Smooth muscle cell (in vitro differentiated cells): ENCODE measurements around the gene MRPS10. TPM values are rescaled to one million over a fixed set of nuclear protein-coding genes. Genes with fewer than 3 reads are reported as not detected.
"Not testable (repeated sequence)": the region's sequence is repeated elsewhere in the genome, so short reads cannot be mapped to it uniquely, and the experiment has no call there.

Experiments
- DNase-seq: peaks from one replicate; lab custom pipeline; 2025; ENCODE audit not compliant: unreplicated experiment; lab: John Stamatoyannopoulos, UW
- H2AFZ ChIP-seq: fragments of 200-600 bp; sonication (generic); 2 replicates; pipeline ENCODE4 v1.6.0; 2016; ENCODE audit warnings: antibody characterized with exemption, low read depth, mild to moderate bottlenecking
- H3F3A ChIP-seq: fragments of 200-600 bp; sonication (generic); 2 replicates; pipeline ENCODE4 v1.6.0; 2017; ENCODE audit warnings: antibody characterized with exemption, low read depth
- H3K27ac ChIP-seq: fragments of 200-600 bp; sonication (generic); 2 replicates; pipeline ENCODE4 v1.5.1; 2016; ENCODE audit warnings: low read depth, mild to moderate bottlenecking
- H3K27me3 ChIP-seq: fragments of 200-600 bp; sonication (generic); 2 replicates; pipeline ENCODE4 v1.6.1; 2016; ENCODE audit warnings: low read depth, mild to moderate bottlenecking
- H3K36me3 ChIP-seq: fragments of 200-600 bp; sonication (generic); 2 replicates; pipeline ENCODE4 v1.5.1; 2016; ENCODE audit warnings: low read depth
- H3K4me1 ChIP-seq: fragments of 200-600 bp; sonication (generic); 2 replicates; pipeline ENCODE4 v1.5.1; 2016; ENCODE audit warnings: low read depth
- H3K4me2 ChIP-seq: fragments of 200-600 bp; sonication (generic); 2 replicates; pipeline ENCODE4 v1.6.0; 2016; ENCODE audit warnings: mild to moderate bottlenecking
- H3K4me3 ChIP-seq: fragments of 200-600 bp; sonication (generic); 2 replicates; pipeline ENCODE4 v1.5.1; 2016; ENCODE audit warnings: mild to moderate bottlenecking
- H3K79me2 ChIP-seq: fragments of 200-600 bp; sonication (generic); 2 replicates; pipeline ENCODE4 v1.6.0; 2016; ENCODE audit warnings: low read depth, mild to moderate bottlenecking
- H3K9ac ChIP-seq: fragments of 200-600 bp; sonication (generic); 2 replicates; pipeline ENCODE4 v1.6.0; 2016; ENCODE audit warnings: low read depth
- H3K9me3 ChIP-seq: fragments of 200-600 bp; sonication (generic); replicated peaks from 2 replicates; pipeline ENCODE4 v1.5.1; 2016; ENCODE audit warnings: low read depth
- H4K20me1 ChIP-seq: fragments of 200-600 bp; sonication (generic); 2 replicates; pipeline ENCODE4 v1.6.0; 2016; ENCODE audit warnings: low read depth
- whole genome bisulfite sequencing: methylation state at CpG from one replicate; pipeline ENCODE4 v1.1.7; 2016; ENCODE audit warnings: low lambda C conversion rate; 5-methylcytosine and 5-hydroxymethylcytosine counted together
- polyA plus RNA-seq: library from polyadenylated mRNA; unstranded; fragments of >200 nt; fragmentation: Nextera tagmentation; extraction: Ambion mirVana; gene quantifications from 2 replicates; pipeline ENCODE4 v1.2.1, GENCODE V29; 2016
- total RNA-seq: library from RNA; depleted of rRNA; stranded (reverse); fragments of >200 nt; gene quantifications from 2 replicates; pipeline ENCODE4 v1.2.3, GENCODE V29; 2014
- TF ChIP-seq, protein P1 (sequence below): fragments of 200-600 bp; sonication (generic); IDR thresholded peaks from 2 replicates; pipeline ENCODE4 v1.5.1; 2017; ENCODE audit warnings: borderline replicate concordance, mild to moderate bottlenecking, antibody characterized with exemption; ENCODE audit not compliant: insufficient read depth, poor library complexity, severe bottlenecking

The MRPS10 gene
- total and polyA plus RNA-seq, 2 experiments from 2014 or later = 41.1 to 47.8 TPM

DNA sequence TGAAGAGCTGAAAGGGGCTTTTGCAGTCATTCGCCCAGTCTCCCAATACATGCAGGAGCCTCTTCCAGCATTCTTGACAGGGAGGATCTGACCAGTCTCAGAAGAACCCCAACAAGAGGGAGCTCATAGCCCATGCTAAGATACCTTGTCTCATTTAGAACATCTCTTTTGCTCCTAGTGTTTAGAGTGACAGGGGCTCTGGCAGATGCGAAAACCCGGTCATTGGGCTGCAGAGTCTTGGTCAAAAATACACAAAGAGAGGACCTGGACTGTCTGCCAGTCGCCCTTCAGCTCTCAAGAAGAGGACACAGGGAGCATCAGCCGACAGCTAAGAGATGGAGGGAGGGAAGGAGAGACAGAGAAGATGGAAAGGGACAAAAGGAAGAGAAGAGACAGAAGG lies 23.6 kb downstream of the MRPS10 start:
- no peak overlapping the region for H3K4me2 ChIP-seq
- H3K27ac ChIP-seq = peak overlapping the region; percentile 6
- TF ChIP-seq, protein P1, sequence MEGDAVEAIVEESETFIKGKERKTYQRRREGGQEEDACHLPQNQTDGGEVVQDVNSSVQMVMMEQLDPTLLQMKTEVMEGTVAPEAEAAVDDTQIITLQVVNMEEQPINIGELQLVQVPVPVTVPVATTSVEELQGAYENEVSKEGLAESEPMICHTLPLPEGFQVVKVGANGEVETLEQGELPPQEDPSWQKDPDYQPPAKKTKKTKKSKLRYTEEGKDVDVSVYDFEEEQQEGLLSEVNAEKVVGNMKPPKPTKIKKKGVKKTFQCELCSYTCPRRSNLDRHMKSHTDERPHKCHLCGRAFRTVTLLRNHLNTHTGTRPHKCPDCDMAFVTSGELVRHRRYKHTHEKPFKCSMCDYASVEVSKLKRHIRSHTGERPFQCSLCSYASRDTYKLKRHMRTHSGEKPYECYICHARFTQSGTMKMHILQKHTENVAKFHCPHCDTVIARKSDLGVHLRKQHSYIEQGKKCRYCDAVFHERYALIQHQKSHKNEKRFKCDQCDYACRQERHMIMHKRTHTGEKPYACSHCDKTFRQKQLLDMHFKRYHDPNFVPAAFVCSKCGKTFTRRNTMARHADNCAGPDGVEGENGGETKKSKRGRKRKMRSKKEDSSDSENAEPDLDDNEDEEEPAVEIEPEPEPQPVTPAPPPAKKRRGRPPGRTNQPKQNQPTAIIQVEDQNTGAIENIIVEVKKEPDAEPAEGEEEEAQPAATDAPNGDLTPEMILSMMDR = no peak

GRCh38 chr6:42193491-42193894 lies 24.2 kb downstream of the MRPS10 start:
- Histone ChIP-seq H4K20me1 (no peaks in the 10 kb centered on the region), H3K36me3 (no peaks in the 10 kb centered on the region), H3K4me3 (no peak overlapping the region), H2AFZ (no peak overlapping the region), H3K27ac (peak overlapping the region; percentile 6), H3K27me3 (no peaks in the 10 kb centered on the region), H3K79me2 (no peaks in the 10 kb centered on the region), H3F3A (peaks cover 6% of the 10 kb centered on the region), H3K9me3 (no peaks in the 10 kb centered on the region), H3K9ac (no peak overlapping the region), H3K4me2 (peak overlapping the region; percentile 79), H3K4me1 (peaks cover 13% of the 10 kb centered on the region)
- TF ChIP-seq, protein P1 = no peak
- no peak for DNase-seq
- 8% methylated on average over 8 of the region's 8 CpGs for WGBS

More for the DNA sequence above, 23.6 kb downstream of the MRPS10 start:
- 95% methylated on average over 5 of the region's 5 CpGs for WGBS
- DNase-seq = no peak
- no peak overlapping the region for H2AFZ ChIP-seq
- H3K27me3 ChIP-seq = no peaks in the 10 kb centered on the region
- peaks cover 12% of the 10 kb centered on the region for H3F3A ChIP-seq
- H4K20me1 ChIP-seq = no peaks in the 10 kb centered on the region
- H3K36me3 ChIP-seq = no peaks in the 10 kb centered on the region
- peaks cover 13% of the 10 kb centered on the region for H3K4me1 ChIP-seq
- no peaks in the 10 kb centered on the region for H3K9me3 ChIP-seq
- no peak overlapping the region for H3K9ac ChIP-seq
- no peaks in the 10 kb centered on the region for H3K79me2 ChIP-seq
- no peak overlapping the region for H3K4me3 ChIP-seq

DNA sequence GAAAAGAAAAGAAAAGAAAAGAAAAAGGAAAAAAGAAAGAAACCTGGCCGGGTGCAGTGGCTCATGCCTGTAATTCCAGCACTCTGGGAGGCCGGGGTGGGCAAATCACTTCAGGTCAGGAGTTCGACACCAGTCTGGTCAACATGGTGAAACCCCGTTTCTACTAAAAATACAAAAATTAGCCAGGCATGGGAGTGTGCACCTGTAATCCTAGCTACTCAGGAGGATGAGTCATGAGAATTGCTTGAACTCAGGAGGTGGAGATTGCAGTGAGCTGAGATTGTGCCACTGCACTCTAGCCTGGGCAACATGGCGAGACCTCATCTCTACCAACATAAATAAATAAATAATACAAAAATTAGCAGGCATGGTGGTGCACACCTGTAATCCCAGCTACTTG lies 25.3 kb downstream of the MRPS10 start:
- not testable (repeated sequence) for H3K27me3 ChIP-seq, H3K9me3 ChIP-seq, H4K20me1 ChIP-seq, DNase-seq, H3K36me3 ChIP-seq, H3K4me3 ChIP-seq, H3K27ac ChIP-seq, H3K9ac ChIP-seq, H3F3A ChIP-seq, H2AFZ ChIP-seq, H3K79me2 ChIP-seq, H3K4me2 ChIP-seq
- peaks cover 13% of the 10 kb centered on the region for H3K4me1 ChIP-seq
- WGBS = 95% methylated on average over 5 of the region's 5 CpGs

- peaks cover 13% of the 10 kb centered on the region for H3K4me1 ChIP-seq
- H3K79me2 ChIP-seq = no peaks in the 10 kb centered on the region
- no peak overlapping the region for H3K4me2 ChIP-seq
- H3K9ac ChIP-seq = no peak overlapping the region
- TF ChIP-seq, protein P1 = no peak
- WGBS = 42% methylated on average over 5 of the region's 5 CpGs
- peak overlapping the region; percentile 53 for H3K27ac ChIP-seq
- no peaks in the 10 kb centered on the region for H3F3A ChIP-seq
- H2AFZ ChIP-seq = no peak overlapping the region
- H3K9me3 ChIP-seq = no peaks in the 10 kb centered on the region
- H3K36me3 ChIP-seq = no peaks in the 10 kb centered on the region
- H4K20me1 ChIP-seq = no peaks in the 10 kb centered on the region
- H3K27me3 ChIP-seq = no peaks in the 10 kb centered on the region
- H3K4me3 ChIP-seq = no peak overlapping the region
- DNase-seq = no peak
Observed at GRCh38 chr6:42190554-42191183, 27.0 kb downstream of the MRPS10 start.
